IMR-90 (cell line): ENCODE measurements around the gene L3MBTL4. TPM values are rescaled to one million over a fixed set of nuclear protein-coding genes. Genes with fewer than 3 reads are reported as not detected.

Experiments
- ATAC-seq: fragments of 200-7000 bp; cut with Tn5 transposase; 2 replicates; pipeline ENCODE4 v1.9.1; 2020; ENCODE audit warnings: low read depth, mild to moderate bottlenecking, moderate library complexity
- BruUV-seq: library from RNA; stranded (reverse); fragments of 400-500 nt; replicated peaks from 2 replicates; lab custom pipeline; 2021; lab: Mats Ljungman, UMichigan
- CTCF ChIA-PET: fragments of 300-600 bp; formaldehyde crosslinking; extraction: SDS; loops from one replicate; lab custom pipeline; 2021; ENCODE audit warnings: antibody characterized with exemption; lab: Yijun Ruan, JAX
- POLR2A ChIA-PET: fragments of 300-600 bp; sonication (Branson Sonifier 250); formaldehyde crosslinking; loops from one replicate; lab custom pipeline; 2022; ENCODE audit warnings: antibody characterized with exemption; ENCODE audit not compliant: unreplicated experiment; lab: Charles Lee
- DNase-seq: peaks from one replicate; pipeline ENCODE4 v3.0.0; 2013
- H2AFZ ChIP-seq: replicated peaks from 2 replicates; pipeline ENCODE3; 2013; ENCODE audit warnings: low read length, mild to moderate bottlenecking; ENCODE audit not compliant: poor library complexity
- H2AK5ac ChIP-seq: 2 replicates; pipeline ENCODE4 v1.6.1; 2013; ENCODE audit warnings: low read depth, low read length, inconsistent platforms
- H2AK9ac ChIP-seq: replicated peaks from 2 replicates; pipeline ENCODE3; 2013; ENCODE audit warnings: mild to moderate bottlenecking, low read depth, low read length, moderate library complexity; ENCODE audit not compliant: poor library complexity
- H2BK120ac ChIP-seq: 2 replicates; pipeline ENCODE4 v1.6.1; 2013; ENCODE audit warnings: low read depth, low read length, inconsistent platforms
- H2BK15ac ChIP-seq: 3 replicates; pipeline ENCODE4 v1.6.1; 2013; ENCODE audit warnings: low read depth, low read length, inconsistent platforms
- H2BK20ac ChIP-seq: 2 replicates; pipeline ENCODE4 v1.6.1; 2013; ENCODE audit warnings: low read depth, mild to moderate bottlenecking, inconsistent platforms, low read length, moderate library complexity
- H2BK5ac ChIP-seq: 2 replicates; pipeline ENCODE4 v1.6.1; 2013; ENCODE audit warnings: mild to moderate bottlenecking, low read depth, low read length, inconsistent platforms; ENCODE audit not compliant: poor library complexity, severe bottlenecking
- H3K14ac ChIP-seq: replicated peaks from 2 replicates; pipeline ENCODE4 v1.6.1; 2013; ENCODE audit warnings: low read depth, low read length, inconsistent platforms
- H3K18ac ChIP-seq: 2 replicates; pipeline ENCODE4 v1.6.1; 2013; ENCODE audit warnings: low read depth, low read length, control low read depth
- H3K23ac ChIP-seq: 2 replicates; pipeline ENCODE4 v1.6.1; 2013; ENCODE audit warnings: low read depth, low read length, inconsistent platforms
- H3K27ac ChIP-seq: 2 replicates; pipeline ENCODE4 v1.5.1; 2013; ENCODE audit warnings: mild to moderate bottlenecking, control low read depth, low read length; ENCODE audit not compliant: insufficient read depth
- H3K27me3 ChIP-seq: 2 replicates; pipeline ENCODE4 v1.6.1; 2013; ENCODE audit warnings: low read length; ENCODE audit not compliant: control insufficient read depth, insufficient read depth
- H3K36me3 ChIP-seq: 2 replicates; pipeline ENCODE4 v1.6.1; 2013; ENCODE audit warnings: low read length, mixed read lengths; ENCODE audit not compliant: control insufficient read depth, insufficient read depth
- H3K4ac ChIP-seq: 2 replicates; pipeline ENCODE4 v1.6.1; 2013; ENCODE audit warnings: low read depth, low read length, inconsistent platforms
- H3K4me1 ChIP-seq: 2 replicates; pipeline ENCODE4 v1.6.1; 2013; ENCODE audit warnings: low read length, mixed read lengths; ENCODE audit not compliant: control insufficient read depth, insufficient read depth
- H3K4me2 ChIP-seq: 2 replicates; pipeline ENCODE4 v1.6.1; 2013; ENCODE audit warnings: low read depth, mild to moderate bottlenecking, control low read depth, low read length, moderate library complexity
- H3K4me3 ChIP-seq: 2 replicates; pipeline ENCODE4 v1.5.1; 2013; ENCODE audit warnings: low read depth, mild to moderate bottlenecking, control low read depth, low read length, moderate library complexity; ENCODE audit not compliant: insufficient read depth
- H3K56ac ChIP-seq: 2 replicates; pipeline ENCODE4 v1.6.1; 2013; ENCODE audit warnings: low read length, inconsistent platforms; ENCODE audit not compliant: insufficient read depth; ENCODE audit errors: extremely low read depth
- H3K79me1 ChIP-seq, 2 experiments: 2 replicates each; pipeline ENCODE4 v1.6.1; 2013; ENCODE audit warnings: low read length in 2 of 2, inconsistent platforms in 1 of 2, low read depth in 1 of 2
- H3K9ac ChIP-seq: 2 replicates; pipeline ENCODE4 v1.6.1; 2013; ENCODE audit warnings: low read depth, low read length, control low read depth
- H3K9me1 ChIP-seq: 2 replicates; pipeline ENCODE4 v1.6.1; 2013; ENCODE audit warnings: low read length, inconsistent platforms; ENCODE audit not compliant: insufficient read depth
- H3K9me3 ChIP-seq: 2 replicates; pipeline ENCODE4 v1.6.1; 2013; ENCODE audit warnings: low read length; ENCODE audit not compliant: control insufficient read depth, insufficient read depth
- H4K20me1 ChIP-seq: 2 replicates; pipeline ENCODE4 v1.6.1; 2013; ENCODE audit warnings: low read length, inconsistent platforms; ENCODE audit not compliant: insufficient read depth
- H4K5ac ChIP-seq: 2 replicates; pipeline ENCODE4 v1.6.1; 2013; ENCODE audit warnings: mild to moderate bottlenecking, low read depth, low read length, control low read depth
- H4K8ac ChIP-seq, 2 experiments: 2 replicates each; pipeline ENCODE4 v1.6.1; 2013; ENCODE audit warnings: low read depth in 2 of 2, low read length in 2 of 2, control low read depth in 1 of 2, inconsistent platforms in 1 of 2
- H4K91ac ChIP-seq: 2 replicates; pipeline ENCODE4 v1.6.1; 2013; ENCODE audit warnings: low read depth, low read length, inconsistent platforms; ENCODE audit not compliant: insufficient read depth
- BHLHE40 ChIP-seq: fragments of 150-350 bp; IDR thresholded peaks from 2 replicates; pipeline ENCODE4 v1.6.1; 2016; ENCODE audit warnings: mild to moderate bottlenecking, low read depth, low read length
- CEBPB ChIP-seq: IDR thresholded peaks from 2 replicates; pipeline ENCODE4 v1.6.1; 2012; ENCODE audit warnings: low read depth, low read length, improper control_type of control experiment
- ELK1 ChIP-seq: fragments of 150-350 bp; IDR thresholded peaks from 2 replicates; pipeline ENCODE4 v1.6.1; 2016; ENCODE audit warnings: low read depth, mild to moderate bottlenecking, low read length, moderate library complexity, borderline replicate concordance
- FOS ChIP-seq: fragments of 150-350 bp; IDR thresholded peaks from 2 replicates; pipeline ENCODE4 v1.6.1; 2016; ENCODE audit warnings: low read depth, low read length
- MXI1 ChIP-seq: IDR thresholded peaks from 2 replicates; pipeline ENCODE4 v1.6.1; 2012; ENCODE audit warnings: low read depth, mild to moderate bottlenecking, low read length, moderate library complexity, borderline replicate concordance
- NFE2L2 ChIP-seq: fragments of 150-350 bp; IDR thresholded peaks from 2 replicates; pipeline ENCODE4 v1.6.1; 2016; ENCODE audit warnings: low read depth, mild to moderate bottlenecking, low read length
- RAD21 ChIP-seq: IDR thresholded peaks from 2 replicates; pipeline ENCODE4 v1.6.1; 2012; ENCODE audit warnings: low read length, improper control_type of control experiment
- RCOR1 ChIP-seq: IDR thresholded peaks from 2 replicates; pipeline ENCODE4 v1.6.1; 2012; ENCODE audit warnings: mild to moderate bottlenecking, low read length, improper control_type of control experiment; ENCODE audit not compliant: insufficient replicate concordance
- RFX5 ChIP-seq: IDR thresholded peaks from 2 replicates; pipeline ENCODE4 v1.8.0; 2012; ENCODE audit warnings: low read depth, mild to moderate bottlenecking, low read length, moderate library complexity
- SMC3 ChIP-seq: fragments of 150-350 bp; IDR thresholded peaks from 2 replicates; pipeline ENCODE4 v1.6.1; 2016; ENCODE audit warnings: low read depth, mild to moderate bottlenecking, antibody characterized with exemption, low read length, moderate library complexity
- WGBS, 2 experiments: methylation state at CpG; one replicate each; pipeline versions ENCODE4 v1.1.5 to v1.1.7; 2013; ENCODE audit warnings: missing lambda C conversion rate in 2 of 2; ENCODE audit not compliant: insufficient read length in 1 of 2; ENCODE audit errors: extremely low coverage in 2 of 2; 5-methylcytosine and 5-hydroxymethylcytosine counted together
- dilution Hi-C: fragments of 300-500 bp; cut with HindIII; formaldehyde crosslinking; loops from one replicate; pipeline ENCODE4 v1.14.3; 2018; ENCODE audit warnings: low sequenced_read_pairs; ENCODE audit not compliant: unreplicated experiment
- in situ Hi-C: fragments of 300-500 bp; cut with MboI; formaldehyde crosslinking; loops from 3 replicates; pipeline ENCODE4 v1.14.3; 2019; ENCODE audit warnings: low sequenced_read_pairs, inconsistent platforms, mixed read lengths
- intact Hi-C: fragments of 100-400 bp; cut with micrococcal nuclease; formaldehyde crosslinking; loops from 2 replicates; pipeline ENCODE4 v1.10.0; 2022
- polyA plus RNA-seq, 3 experiments: library from polyadenylated mRNA; depleted of rRNA; stranded (reverse); fragments of >200 nt; gene quantifications; 2 replicates each; pipeline ENCODE4 v1.2.3, GENCODE V29; 2012; ENCODE audit warnings: low replicate concordance in 1 of 3
- total RNA-seq: library from RNA; depleted of rRNA; stranded (reverse); fragments of >200 nt; gene quantifications from 2 replicates; pipeline ENCODE4 v1.2.3, GENCODE V29; 2012
- TF ChIP-seq, protein P1 (sequence below): conservative IDR thresholded peaks from 2 replicates; pipeline ENCODE4 v1.5.1; 2012; ENCODE audit warnings: mild to moderate bottlenecking, low read depth, low read length, improper control_type of control experiment

The L3MBTL4 gene
- total and polyA plus RNA-seq, 2 of the 4 experiments (the other 2 are of a cell fraction) = under 0.01 to 0.02 TPM

GRCh38 chr18:6411382-6411781 lies 3.3 kb downstream of the L3MBTL4 start:
- Histone ChIP-seq H2BK5ac (no peak overlapping the region), H3K9me3 (0 out of 2 replicates have a peak, but pooled peaks cover 3% of the 10 kb centered on the region), H3K9me1 (no peaks in the 10 kb centered on the region), H2BK120ac (no peak overlapping the region), H2AK5ac (no peak overlapping the region), H3K23ac (no peak overlapping the region), H2AK9ac (no peak overlapping the region), H3K18ac (no peak overlapping the region), H3K9ac (no peak overlapping the region), H3K27me3 (peaks cover 34% of the 10 kb centered on the region), H3K79me1 (no peaks in the 10 kb centered on the region), H2BK15ac (no peak overlapping the region), H2BK20ac (no peak overlapping the region), H3K4me1 (no peaks in the 10 kb centered on the region), H4K5ac (no peak overlapping the region), H3K4ac (no peak overlapping the region), H3K56ac (no peak overlapping the region), H4K8ac (no peak overlapping the region), H3K14ac (no peak overlapping the region), H4K20me1 (no peaks in the 10 kb centered on the region), H3K36me3 (no peaks in the 10 kb centered on the region), H4K91ac (no peak overlapping the region), H3K4me2 (no peak overlapping the region), H3K27ac (no peak overlapping the region), H2AFZ (no peak overlapping the region), H3K4me3 (no peak overlapping the region)
- TF ChIP-seq FOS = no peak
- no peak for TF ChIP-seq SMC3
- TF ChIP-seq NFE2L2 = no peak
- TF ChIP-seq RCOR1 = no peak
- TF ChIP-seq CEBPB = no peak
- no peak for TF ChIP-seq MXI1
- TF ChIP-seq RAD21 = no peak
- no peak for TF ChIP-seq BHLHE40
- TF ChIP-seq RFX5 = no peak
- TF ChIP-seq, protein P1, sequence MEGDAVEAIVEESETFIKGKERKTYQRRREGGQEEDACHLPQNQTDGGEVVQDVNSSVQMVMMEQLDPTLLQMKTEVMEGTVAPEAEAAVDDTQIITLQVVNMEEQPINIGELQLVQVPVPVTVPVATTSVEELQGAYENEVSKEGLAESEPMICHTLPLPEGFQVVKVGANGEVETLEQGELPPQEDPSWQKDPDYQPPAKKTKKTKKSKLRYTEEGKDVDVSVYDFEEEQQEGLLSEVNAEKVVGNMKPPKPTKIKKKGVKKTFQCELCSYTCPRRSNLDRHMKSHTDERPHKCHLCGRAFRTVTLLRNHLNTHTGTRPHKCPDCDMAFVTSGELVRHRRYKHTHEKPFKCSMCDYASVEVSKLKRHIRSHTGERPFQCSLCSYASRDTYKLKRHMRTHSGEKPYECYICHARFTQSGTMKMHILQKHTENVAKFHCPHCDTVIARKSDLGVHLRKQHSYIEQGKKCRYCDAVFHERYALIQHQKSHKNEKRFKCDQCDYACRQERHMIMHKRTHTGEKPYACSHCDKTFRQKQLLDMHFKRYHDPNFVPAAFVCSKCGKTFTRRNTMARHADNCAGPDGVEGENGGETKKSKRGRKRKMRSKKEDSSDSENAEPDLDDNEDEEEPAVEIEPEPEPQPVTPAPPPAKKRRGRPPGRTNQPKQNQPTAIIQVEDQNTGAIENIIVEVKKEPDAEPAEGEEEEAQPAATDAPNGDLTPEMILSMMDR = no peak
- TF ChIP-seq ELK1 = no peak
- BruUV-seq = no TSS peak
- intact Hi-C loops (loop anchor here (10.0 kb wide), 1 partner anchor 473 kb away; no protein-coding TSS in a partner anchor), in situ Hi-C loops (no loop called here), dilution Hi-C loops (no loop called here)
- 79% methylated on average over 2 of the region's 5 CpGs; no CpG with 5 or more reads in 1 of the 2 experiments for WGBS, 2 experiments
- ATAC-seq = no peak
- ChIA-PET POLR2A (no interaction called here), CTCF (no interaction called here)
- DNase-seq = no peak
